Thoracic aorta (tissue), 2 donors: ENCODE measurements around the gene KCNJ12. TPM values are rescaled to one million over a fixed set of nuclear protein-coding genes. Genes with fewer than 3 reads are reported as not detected.

Experiments
- ATAC-seq: fragments of 150-250 bp; one replicate; pipeline ENCODE4 v1.8.0; 2017; ENCODE audit warnings: low read depth; ENCODE audit not compliant: insufficient number of reproducible peaks, low FRiP score
- DNase-seq: peaks from one replicate; pipeline ENCODE4 v3.0.0-alpha.2; 2020; ENCODE audit warnings: low spot score
- H3K27ac ChIP-seq, 2 donors: fragments of 200-600 bp; sonication (generic); 1 replicate in 1 of 2; 2 replicates in 1 of 2; pipeline ENCODE4 v1.5.1; 2016; ENCODE audit warnings: mild to moderate bottlenecking in 2 of 2, moderate library complexity in 2 of 2
- H3K27me3 ChIP-seq: fragments of 200-600 bp; sonication (generic); replicated peaks from 2 replicates; pipeline ENCODE4 v1.6.0; 2016; ENCODE audit warnings: mild to moderate bottlenecking; ENCODE audit not compliant: insufficient read depth
- H3K36me3 ChIP-seq: fragments of 200-600 bp; sonication (generic); one replicate; pipeline ENCODE4 v1.5.1; 2016
- H3K4me1 ChIP-seq, 2 donors: fragments of 200-600 bp; sonication (generic); 1 replicate in 1 of 2; 2 replicates in 1 of 2; pipeline versions ENCODE4 v1.5.1 to v1.6.0; 2016; ENCODE audit warnings: low read depth in 2 of 2, mild to moderate bottlenecking in 1 of 2; ENCODE audit not compliant: control insufficient read depth in 1 of 2
- H3K4me3 ChIP-seq: fragments of 200-600 bp; sonication (generic); 2 replicates; pipeline ENCODE4 v1.5.1; 2016; ENCODE audit warnings: mild to moderate bottlenecking
- H3K9me3 ChIP-seq: fragments of 200-600 bp; sonication (generic); 2 replicates; pipeline ENCODE4 v1.5.1; 2016
- CTCF ChIP-seq: fragments of 200-600 bp; sonication (generic); IDR thresholded peaks from one replicate; pipeline ENCODE4 v1.5.1; 2019; ENCODE audit warnings: antibody characterized with exemption
- total RNA-seq, 2 donors: library from RNA; depleted of rRNA; stranded (reverse); fragments of >200 nt; gene quantifications; one replicate each; pipeline versions ENCODE4 v1.1.0 to v1.2.3, GENCODE V29; 2016

Gene KCNJ12
- total RNA-seq, 2 donors from 2014 or later, result 0.81 to 1.2 TPM

GRCh38 chr17:21388944-21389343, 12.8 kb downstream of the KCNJ12 start:
- DNase-seq (no peak), ATAC-seq (no peak)
- Histone ChIP-seq H3K27ac (no peak overlapping the region), H3K9me3 (no peaks in the 10 kb centered on the region), H3K36me3 (no peaks in the 10 kb centered on the region), H3K4me1 (no peaks in the 10 kb centered on the region), H3K4me3 (no peak overlapping the region), H3K27me3 (no peaks in the 10 kb centered on the region)
- TF ChIP-seq CTCF, result no peak

- Histone ChIP-seq H3K36me3 (no peaks in the 10 kb centered on the region), H3K4me3 (no peak overlapping the region), H3K4me1 (no peaks in the 10 kb centered on the region), H3K27me3 (no peaks in the 10 kb centered on the region), H3K9me3 (no peaks in the 10 kb centered on the region), H3K27ac (no peak overlapping the region)
- no peak for ATAC-seq
- no peak for DNase-seq
- TF ChIP-seq CTCF, result no peak
Measured at GRCh38 chr17:21389394-21389793, 13.2 kb downstream of the KCNJ12 start.

- TF ChIP-seq CTCF, result no peak
Measured at GRCh38 chr17:21390294-21390693, 14.1 kb downstream of the KCNJ12 start.

GRCh38 chr17:21392266-21392665, 16.1 kb downstream of the KCNJ12 start:
- no peaks in the 10 kb centered on the region for H3K36me3 ChIP-seq
- no peak overlapping the region for H3K4me3 ChIP-seq
- H3K27ac ChIP-seq, result no peak overlapping the region
- no peaks in the 10 kb centered on the region for H3K4me1 ChIP-seq
- no peak for ATAC-seq
- no peaks in the 10 kb centered on the region for H3K27me3 ChIP-seq
- DNase-seq, result no peak
- TF ChIP-seq CTCF, result no peak
- no peaks in the 10 kb centered on the region for H3K9me3 ChIP-seq

More at GRCh38 chr17:21390294-21390693, 14.1 kb downstream of the KCNJ12 start:
- Histone ChIP-seq H3K4me1 (no peaks in the 10 kb centered on the region), H3K27me3 (no peaks in the 10 kb centered on the region), H3K27ac (no peak overlapping the region), H3K36me3 (no peaks in the 10 kb centered on the region), H3K9me3 (no peaks in the 10 kb centered on the region), H3K4me3 (no peak overlapping the region)
- ATAC-seq (no peak), DNase-seq (no peak)

- no peaks in the 10 kb centered on the region for H3K9me3 ChIP-seq
- H3K27ac ChIP-seq, result no peak overlapping the region
- no peak for DNase-seq
- no peak for ATAC-seq
- H3K27me3 ChIP-seq, result no peaks in the 10 kb centered on the region
- H3K4me3 ChIP-seq, result no peak overlapping the region
- no peaks in the 10 kb centered on the region for H3K4me1 ChIP-seq
- no peaks in the 10 kb centered on the region for H3K36me3 ChIP-seq
- no peak for TF ChIP-seq CTCF
Measured at GRCh38 chr17:21394265-21394664, 18.1 kb downstream of the KCNJ12 start.
